DOHH2 (cell line): Measurements from ENCODE around the gene RCE1.

Experiments used
- H3F3A ChIP-seq: fragments of 200-600 bp; sonication (generic), shearing (Covaris generic); 2 replicates; pipeline ENCODE4 v1.6.0; 2016; ENCODE audit warnings: antibody characterized with exemption, mild to moderate bottlenecking; ENCODE audit not compliant: control insufficient read depth, insufficient read depth
- H3K27ac ChIP-seq: fragments of 200-600 bp; sonication (generic); 2 replicates; pipeline ENCODE4 v1.5.1; 2014; ENCODE audit warnings: low read depth, mild to moderate bottlenecking, low read length, moderate library complexity
- H3K27me3 ChIP-seq: fragments of 200-600 bp; sonication (generic); 2 replicates; pipeline ENCODE4 v1.6.1; 2014; ENCODE audit warnings: mild to moderate bottlenecking, low read length, mixed read lengths; ENCODE audit not compliant: control insufficient read depth
- H3K36me3 ChIP-seq: fragments of 200-600 bp; sonication (generic); 2 replicates; pipeline ENCODE4 v1.6.1; 2014; ENCODE audit warnings: mild to moderate bottlenecking, low read length, moderate library complexity, mixed read lengths; ENCODE audit not compliant: control insufficient read depth
- H3K4me1 ChIP-seq: fragments of 200-600 bp; sonication (generic); 2 replicates; pipeline ENCODE4 v1.6.1; 2014; ENCODE audit warnings: mild to moderate bottlenecking, low read length, mixed read lengths; ENCODE audit not compliant: control insufficient read depth
- H3K4me2 ChIP-seq: fragments of 200-600 bp; sonication (generic); 2 replicates; pipeline ENCODE4 v1.6.0; 2014; ENCODE audit warnings: mild to moderate bottlenecking, low read length, moderate library complexity
- H3K4me3 ChIP-seq: fragments of 200-600 bp; sonication (generic); 2 replicates; pipeline ENCODE4 v1.5.1; 2014; ENCODE audit warnings: mild to moderate bottlenecking, low read length, mixed read lengths
- H3K79me2 ChIP-seq: fragments of 200-600 bp; sonication (generic); 2 replicates; pipeline ENCODE4 v1.6.1; 2014; ENCODE audit warnings: mild to moderate bottlenecking, low read length, mixed read lengths; ENCODE audit not compliant: control insufficient read depth
- H3K9me2 ChIP-seq: fragments of 200-600 bp; sonication (generic); replicated peaks from 2 replicates; pipeline ENCODE4 v1.6.1; 2014; ENCODE audit warnings: mild to moderate bottlenecking, low read length, mixed read lengths; ENCODE audit not compliant: control insufficient read depth
- H3K9me3 ChIP-seq: fragments of 200-600 bp; sonication (generic); 2 replicates; pipeline ENCODE4 v1.6.1; 2014; ENCODE audit warnings: antibody characterized with exemption, low read length, mixed read lengths; ENCODE audit not compliant: control insufficient read depth, insufficient read depth
- H4K20me1 ChIP-seq: fragments of 200-600 bp; sonication (generic); 2 replicates; pipeline ENCODE4 v1.6.0; 2014; ENCODE audit warnings: low read depth, mild to moderate bottlenecking, antibody characterized with exemption, low read length, moderate library complexity; ENCODE audit not compliant: control insufficient read depth, insufficient read depth
- EZH2phosphoT487 ChIP-seq: fragments of 200-600 bp; sonication (generic); IDR thresholded peaks from 2 replicates; pipeline ENCODE4 v1.6.1; 2017; ENCODE audit warnings: borderline replicate concordance, mild to moderate bottlenecking, antibody characterized with exemption, low read length, moderate library complexity, mixed read lengths
- TF ChIP-seq, protein P1 (sequence below): fragments of 200-600 bp; sonication (generic); IDR thresholded peaks from one replicate; pipeline ENCODE4 v1.5.1; 2014; ENCODE audit warnings: antibody characterized with exemption, mild to moderate bottlenecking, low read depth, low read length; ENCODE audit not compliant: poor library complexity, severe bottlenecking

Gene RCE1

DNA sequence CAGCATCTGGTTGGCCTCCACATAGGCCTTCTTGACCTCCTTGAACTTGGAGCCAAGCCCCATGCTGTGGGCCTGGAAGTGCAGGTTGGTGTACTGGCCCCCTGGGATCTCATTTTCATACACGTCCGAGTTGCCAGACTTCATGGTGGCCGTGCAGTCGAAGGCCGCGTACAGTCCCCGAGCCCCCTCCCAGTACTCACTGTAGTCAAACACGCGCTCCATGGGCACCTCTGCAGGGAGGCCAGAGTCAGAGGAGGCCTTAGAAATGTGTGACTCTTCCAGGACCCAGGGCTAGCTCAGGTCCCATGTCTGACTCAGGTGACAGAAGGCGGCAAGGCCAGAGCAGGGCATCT, 7.0 kb downstream of the RCE1 start:
- Histone ChIP-seq H3K9me3 (no peaks in the 10 kb centered on the region), H3K4me3 (no peak overlapping the region), H3K27me3 (no peaks in the 10 kb centered on the region), H3K9me2 (no peaks in the 10 kb centered on the region), H3K79me2 (peaks cover 3% of the 10 kb centered on the region), H3K4me2 (no peak overlapping the region), H3K36me3 (peaks cover 20% of the 10 kb centered on the region), H3F3A (no peaks in the 10 kb centered on the region), H3K27ac (no peak overlapping the region), H3K4me1 (peaks cover 12% of the 10 kb centered on the region), H4K20me1 (no peaks in the 10 kb centered on the region)
- TF ChIP-seq EZH2phosphoT487: no peak
- TF ChIP-seq, protein P1, sequence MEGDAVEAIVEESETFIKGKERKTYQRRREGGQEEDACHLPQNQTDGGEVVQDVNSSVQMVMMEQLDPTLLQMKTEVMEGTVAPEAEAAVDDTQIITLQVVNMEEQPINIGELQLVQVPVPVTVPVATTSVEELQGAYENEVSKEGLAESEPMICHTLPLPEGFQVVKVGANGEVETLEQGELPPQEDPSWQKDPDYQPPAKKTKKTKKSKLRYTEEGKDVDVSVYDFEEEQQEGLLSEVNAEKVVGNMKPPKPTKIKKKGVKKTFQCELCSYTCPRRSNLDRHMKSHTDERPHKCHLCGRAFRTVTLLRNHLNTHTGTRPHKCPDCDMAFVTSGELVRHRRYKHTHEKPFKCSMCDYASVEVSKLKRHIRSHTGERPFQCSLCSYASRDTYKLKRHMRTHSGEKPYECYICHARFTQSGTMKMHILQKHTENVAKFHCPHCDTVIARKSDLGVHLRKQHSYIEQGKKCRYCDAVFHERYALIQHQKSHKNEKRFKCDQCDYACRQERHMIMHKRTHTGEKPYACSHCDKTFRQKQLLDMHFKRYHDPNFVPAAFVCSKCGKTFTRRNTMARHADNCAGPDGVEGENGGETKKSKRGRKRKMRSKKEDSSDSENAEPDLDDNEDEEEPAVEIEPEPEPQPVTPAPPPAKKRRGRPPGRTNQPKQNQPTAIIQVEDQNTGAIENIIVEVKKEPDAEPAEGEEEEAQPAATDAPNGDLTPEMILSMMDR: no peak

DNA sequence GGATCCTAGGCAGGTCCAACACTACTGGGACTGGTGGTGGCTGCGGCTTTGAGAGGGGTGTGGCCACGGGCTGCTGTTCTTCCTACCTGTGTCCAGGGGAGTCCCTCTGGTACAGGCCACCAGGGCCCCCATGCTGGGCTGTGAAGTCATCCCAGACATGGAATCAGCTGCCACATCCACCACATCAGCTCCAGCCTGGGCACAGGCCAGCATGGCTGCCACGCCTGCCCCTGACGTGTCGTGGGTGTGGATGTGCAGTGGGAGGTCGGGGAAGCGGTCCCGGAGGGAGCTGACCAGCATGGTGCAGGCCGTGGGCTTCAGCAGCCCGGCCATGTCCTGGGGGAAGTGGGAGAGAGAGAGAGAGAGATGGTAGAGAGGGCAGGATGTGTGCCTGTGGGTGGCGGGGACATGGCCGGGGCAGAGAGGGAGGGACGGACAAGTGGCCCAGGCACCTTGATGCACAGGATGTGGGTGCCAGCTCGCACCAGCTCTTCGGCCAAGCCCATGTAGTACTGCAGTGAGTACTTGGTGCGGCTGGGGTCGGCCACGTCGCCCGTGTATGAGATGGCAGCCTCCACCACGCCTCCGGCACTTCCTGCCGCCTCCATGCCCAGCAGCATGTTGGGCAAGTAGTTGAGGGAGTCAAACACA, 7.5 kb downstream of the RCE1 start:
- no peak overlapping the region for H3K27ac ChIP-seq
- H3K4me1 ChIP-seq: peaks cover 16% of the 10 kb centered on the region

DNA sequence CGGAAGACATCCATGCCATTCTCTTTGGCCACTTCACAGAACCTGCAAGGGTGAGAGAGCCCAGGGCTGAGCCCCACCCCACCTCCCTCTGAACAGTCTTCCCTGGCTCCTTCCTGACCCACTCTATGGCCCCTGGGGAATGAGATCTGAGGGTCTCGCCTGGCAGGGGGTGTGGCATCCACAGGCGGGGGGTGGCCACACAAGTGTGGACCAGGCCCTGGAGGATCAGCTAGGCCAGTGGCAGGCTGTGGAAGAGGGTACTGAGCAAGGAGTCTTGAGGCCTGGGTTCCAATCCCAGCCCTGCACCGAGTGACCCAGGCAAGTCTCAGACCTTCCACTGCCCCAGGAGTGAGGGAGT, 8.0 kb downstream of the RCE1 start:
- Histone ChIP-seq H3K79me2 (no peaks in the 10 kb centered on the region), H4K20me1 (no peaks in the 10 kb centered on the region), H3K4me3 (no peak overlapping the region), H3K27ac (no peak overlapping the region), H3K36me3 (peaks cover 12% of the 10 kb centered on the region; the same call in 1 of the 2 replicates), H3K4me2 (0 out of 2 replicates have a peak overlapping the region, but pooled peaks have one; percentile 30), H3K9me2 (no peaks in the 10 kb centered on the region), H3K9me3 (no peaks in the 10 kb centered on the region), H3K27me3 (no peaks in the 10 kb centered on the region), H3F3A (no peaks in the 10 kb centered on the region), H3K4me1 (peaks cover 19% of the 10 kb centered on the region)
- TF ChIP-seq, protein P1: no peak
- TF ChIP-seq EZH2phosphoT487: no peak

More for the DNA sequence above, 7.5 kb downstream of the RCE1 start:
- Histone ChIP-seq H3K79me2 (no peaks in the 10 kb centered on the region), H3K4me3 (no peak overlapping the region), H3F3A (no peaks in the 10 kb centered on the region), H3K27me3 (no peaks in the 10 kb centered on the region), H3K36me3 (peaks cover 15% of the 10 kb centered on the region), H4K20me1 (no peaks in the 10 kb centered on the region), H3K4me2 (no peak overlapping the region), H3K9me3 (no peaks in the 10 kb centered on the region), H3K9me2 (no peaks in the 10 kb centered on the region)
- TF ChIP-seq, protein P1: no peak
- TF ChIP-seq EZH2phosphoT487: no peak
